Lung (tissue), 16 donors: ENCODE measurements around the gene STEAP1B. TPM values are rescaled to one million over a fixed set of nuclear protein-coding genes. Genes with fewer than 3 reads are reported as not detected.
"Not testable (repeated sequence)": the region's sequence is repeated elsewhere in the genome, so short reads cannot be mapped to it uniquely, and the experiment has no call there.

Experiments
- ATAC-seq: fragments of 200-7000 bp; cut with Tn5 transposase; one replicate; pipeline ENCODE4 v1.9.1; 2020; ENCODE audit warnings: moderate number of reproducible peaks; ENCODE audit not compliant: insufficient read depth, low FRiP score
- DNase-seq, 3 donors: peaks; one replicate each; pipeline ENCODE4 v3.0.0-alpha.2; 2013 to 2017
- H3K27ac ChIP-seq, 2 donors: one replicate each; pipeline ENCODE4 v1.5.1; 2013; ENCODE audit warnings: mild to moderate bottlenecking in 2 of 2, moderate library complexity in 2 of 2, control low read depth in 1 of 2, inconsistent platforms in 1 of 2, low read depth in 1 of 2, low read length in 1 of 2
- H3K27me3 ChIP-seq, 3 donors: one replicate each; pipeline ENCODE4 v1.5.1; 2013; ENCODE audit warnings: low read length in 2 of 3; ENCODE audit not compliant: control insufficient read depth in 3 of 3, insufficient read depth in 3 of 3
- H3K36me3 ChIP-seq, 4 donors: one replicate each; pipeline ENCODE4 v1.5.1; 2013; ENCODE audit warnings: low read length in 4 of 4, mild to moderate bottlenecking in 1 of 4, moderate library complexity in 1 of 4; ENCODE audit not compliant: control insufficient read depth in 4 of 4, insufficient read depth in 4 of 4
- H3K4me1 ChIP-seq, 5 donors: one replicate each; pipeline ENCODE4 v1.5.1; 2013; ENCODE audit warnings: low read length in 5 of 5, mild to moderate bottlenecking in 2 of 5, moderate library complexity in 1 of 5; ENCODE audit not compliant: control insufficient read depth in 5 of 5, insufficient read depth in 5 of 5
- H3K4me3 ChIP-seq: one replicate; pipeline ENCODE4 v1.5.1; 2013; ENCODE audit warnings: mild to moderate bottlenecking, control low read depth, moderate library complexity
- H3K9ac ChIP-seq, 2 donors: one replicate each; pipeline ENCODE4 v1.5.1; 2013; ENCODE audit warnings: low read length in 2 of 2, control low read depth in 1 of 2; ENCODE audit not compliant: insufficient read depth in 1 of 2
- H3K9me3 ChIP-seq, 4 donors: one replicate each; pipeline ENCODE4 v1.5.1; 2013; ENCODE audit warnings: low read length in 3 of 4, mild to moderate bottlenecking in 1 of 4, moderate library complexity in 1 of 4; ENCODE audit not compliant: control insufficient read depth in 4 of 4, insufficient read depth in 3 of 4
- WGBS, 2 donors: extraction: QIAGEN DNeasy Blood & Tissue Kit; methylation state at CpG; one replicate each; pipeline ENCODE4 v1.1.7; 2013; 5-methylcytosine and 5-hydroxymethylcytosine counted together
- long read RNA-seq, 5 donors: transcript quantifications; one replicate each; lab custom pipeline, GENCODE V29; 2026
- polyA plus RNA-seq, 2 donors: library from polyadenylated mRNA; stranded (reverse); fragments of 200-250 nt; gene quantifications; one replicate each; pipeline ENCODE4 v1.2.1, GENCODE V29; 2013
- total RNA-seq, 2 donors: library from RNA; depleted of rRNA in 1 of 2; stranded (reverse); fragments of >200 nt in 1 of 2; gene quantifications; one replicate each; pipeline ENCODE4 v1.2.1, GENCODE V29; 2014 to 2021
- TF ChIP-seq, protein P1 (sequence below): IDR thresholded peaks from 2 replicates; pipeline ENCODE4 v1.5.1; 2012; ENCODE audit warnings: mild to moderate bottlenecking; ENCODE audit errors: control extremely low read depth, extremely low read depth
- donor health status: control.
- donor health status: control.
- donor health status: Bipolar disorder and iron deficiency.
- donor health status: healthy.
- donor health status: DM: yes; HTN: yes; CAD: no.

Gene STEAP1B
- total RNA-seq, result 1 to 10 TPM; 1.4 to 1.5 TPM
- under 1 TPM; 0.16 to 0.50 TPM for polyA plus RNA-seq
- long read RNA-seq, donor 1, result 0 reads
- long read RNA-seq, donor 2, result 0 reads
- long read RNA-seq, donor 3, result 0 reads
- long read RNA-seq, donor 4, partial matches to known transcripts, result 2,115 of 2,115 reads
- long read RNA-seq, donor 4, other reads (novel, unspliced or antisense), result 0 of 2,115 reads
- long read RNA-seq, donor 5, result 0 reads

DNA sequence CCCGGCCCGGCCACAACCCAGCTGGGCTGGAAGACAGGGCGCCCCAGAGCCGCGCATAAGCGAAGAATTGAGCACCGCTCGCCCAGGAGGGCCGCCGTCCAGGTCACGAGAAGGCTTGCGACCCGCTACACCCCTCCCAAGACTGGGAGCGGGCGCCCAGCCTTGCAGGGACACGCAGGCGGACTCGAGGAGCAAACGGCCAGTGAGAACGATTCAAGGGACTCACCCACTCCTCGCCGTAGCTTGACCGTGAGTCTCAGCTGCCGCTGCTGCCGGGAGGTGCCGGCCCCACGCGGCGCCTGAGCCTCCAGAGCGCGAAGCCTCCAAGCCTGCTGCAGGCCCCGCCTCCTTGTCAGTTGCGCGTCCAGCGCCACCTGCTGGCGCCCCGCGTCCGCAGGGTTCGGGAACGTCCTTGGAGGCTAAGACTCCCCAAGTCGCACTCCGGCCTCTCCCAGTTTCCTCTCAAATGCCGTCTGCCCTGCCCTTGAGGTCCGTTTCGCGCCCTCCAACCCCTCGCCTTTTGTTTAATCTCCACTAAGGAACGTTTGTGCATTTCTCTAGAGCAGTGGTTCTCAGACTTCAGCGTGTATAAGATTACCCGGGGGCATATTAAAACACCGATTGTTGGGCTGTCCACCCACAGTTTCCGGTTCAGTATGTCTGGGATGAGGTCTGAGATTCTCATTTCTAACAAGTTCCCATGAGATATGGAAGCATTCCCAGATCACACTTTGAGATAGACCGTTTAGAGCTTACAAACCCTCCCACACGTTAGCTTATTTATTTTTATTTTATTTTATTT is at the start of gene STEAP1B:
Gene STEAP1B (minus strand): TSS at position 301 of the 802 bp plus-strand sequence. CDS start 5,333 bp downstream, outside the sequence.
- TF ChIP-seq, protein P1, sequence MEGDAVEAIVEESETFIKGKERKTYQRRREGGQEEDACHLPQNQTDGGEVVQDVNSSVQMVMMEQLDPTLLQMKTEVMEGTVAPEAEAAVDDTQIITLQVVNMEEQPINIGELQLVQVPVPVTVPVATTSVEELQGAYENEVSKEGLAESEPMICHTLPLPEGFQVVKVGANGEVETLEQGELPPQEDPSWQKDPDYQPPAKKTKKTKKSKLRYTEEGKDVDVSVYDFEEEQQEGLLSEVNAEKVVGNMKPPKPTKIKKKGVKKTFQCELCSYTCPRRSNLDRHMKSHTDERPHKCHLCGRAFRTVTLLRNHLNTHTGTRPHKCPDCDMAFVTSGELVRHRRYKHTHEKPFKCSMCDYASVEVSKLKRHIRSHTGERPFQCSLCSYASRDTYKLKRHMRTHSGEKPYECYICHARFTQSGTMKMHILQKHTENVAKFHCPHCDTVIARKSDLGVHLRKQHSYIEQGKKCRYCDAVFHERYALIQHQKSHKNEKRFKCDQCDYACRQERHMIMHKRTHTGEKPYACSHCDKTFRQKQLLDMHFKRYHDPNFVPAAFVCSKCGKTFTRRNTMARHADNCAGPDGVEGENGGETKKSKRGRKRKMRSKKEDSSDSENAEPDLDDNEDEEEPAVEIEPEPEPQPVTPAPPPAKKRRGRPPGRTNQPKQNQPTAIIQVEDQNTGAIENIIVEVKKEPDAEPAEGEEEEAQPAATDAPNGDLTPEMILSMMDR, result peak; percentile 53
- H3K9ac ChIP-seq, H3K9me3 ChIP-seq, H3K36me3 ChIP-seq, H3K27me3 ChIP-seq, H3K4me1 ChIP-seq, H3K27ac ChIP-seq, H3K4me3 ChIP-seq: not testable (repeated sequence)
- ATAC-seq (peak; percentile 89), DNase-seq (peak; percentile 84 to 89 (median 88))
- 9 to 12% methylated on average over 33 to 55 of the region's 55 CpGs for WGBS, 2 donors

DNA sequence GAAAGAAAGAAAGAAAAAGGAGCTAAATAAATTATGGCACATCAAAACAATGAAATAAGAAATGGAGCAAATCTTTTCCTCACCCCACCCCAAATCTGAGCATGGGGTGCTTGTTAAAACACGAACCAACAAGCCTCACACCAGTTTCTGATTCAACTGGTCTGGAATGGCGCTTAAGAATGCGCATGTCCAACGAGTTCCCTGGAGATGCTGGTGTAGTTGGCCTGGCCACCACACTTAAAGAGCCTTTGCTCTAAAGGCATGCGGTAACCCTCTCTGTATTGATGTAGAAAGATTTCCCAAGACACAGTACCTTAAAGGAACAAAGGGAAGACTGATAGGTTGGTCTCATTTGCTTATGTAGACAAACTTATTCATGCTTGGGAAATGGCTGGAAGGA is 49.1 kb upstream of the STEAP1B start:
- H3K27me3 ChIP-seq, result peaks cover 0 to 44% (median 19%) of the 10 kb centered on the region in 3 donors
- H3K9me3 ChIP-seq, result no peaks in the 10 kb centered on the region
- ATAC-seq (no peak), DNase-seq (no peak)
- no peak overlapping the region for H3K4me3 ChIP-seq
- peaks cover 0 to 11% (median 0%) of the 10 kb centered on the region in 5 donors for H3K4me1 ChIP-seq
- H3K9ac ChIP-seq, result no peak overlapping the region
- H3K36me3 ChIP-seq, result no peaks in the 10 kb centered on the region
- 86 to 90% methylated on average over 5 of the region's 5 CpGs for WGBS, 2 donors
- H3K27ac ChIP-seq, result no peak overlapping the region
- TF ChIP-seq, protein P1, result no peak

DNA sequence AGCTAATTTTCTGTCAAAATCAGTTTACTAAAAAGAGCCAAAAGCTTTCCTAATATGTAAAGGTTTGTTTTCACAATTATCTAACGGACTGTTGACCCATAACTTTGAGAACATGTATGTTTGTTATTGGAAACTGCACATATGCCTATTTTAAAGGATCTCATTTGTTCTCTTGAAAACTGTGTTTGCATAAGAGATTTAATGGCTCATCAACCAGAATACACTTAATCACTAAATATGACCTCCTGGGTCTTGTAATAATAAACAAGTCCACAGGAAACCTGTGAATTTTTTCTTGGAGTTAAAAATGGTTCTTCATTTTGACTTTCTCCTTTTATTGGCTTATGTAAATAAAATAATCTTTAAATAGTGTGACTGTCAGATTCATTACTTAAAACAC is 48.3 kb upstream of the STEAP1B start:
- H3K4me3 ChIP-seq, result no peak overlapping the region
- H3K27me3 ChIP-seq, result peaks cover 0 to 44% (median 19%) of the 10 kb centered on the region in 3 donors
- no peaks in the 10 kb centered on the region for H3K36me3 ChIP-seq
- no peak for DNase-seq
- H3K4me1 ChIP-seq, result peaks cover 0 to 11% (median 0%) of the 10 kb centered on the region in 5 donors
- H3K9ac ChIP-seq, result no peak overlapping the region
- H3K27ac ChIP-seq, result no peak overlapping the region
- H3K9me3 ChIP-seq, result no peaks in the 10 kb centered on the region
- no peak for ATAC-seq
- 88 to 97% methylated on average over 1 of the region's 1 CpG for WGBS, 2 donors
- TF ChIP-seq, protein P1, result no peak
